DMS53 treated with DMSO at 0.1 percent for 48 hours (cell line): ENCODE results near the gene GUK1.

ENCODE experiments used
- DNase-seq: peaks from one replicate; lab custom pipeline; 2025; ENCODE audit not compliant: unreplicated experiment; lab: John Stamatoyannopoulos, UW

GUK1 gene

DNA sequence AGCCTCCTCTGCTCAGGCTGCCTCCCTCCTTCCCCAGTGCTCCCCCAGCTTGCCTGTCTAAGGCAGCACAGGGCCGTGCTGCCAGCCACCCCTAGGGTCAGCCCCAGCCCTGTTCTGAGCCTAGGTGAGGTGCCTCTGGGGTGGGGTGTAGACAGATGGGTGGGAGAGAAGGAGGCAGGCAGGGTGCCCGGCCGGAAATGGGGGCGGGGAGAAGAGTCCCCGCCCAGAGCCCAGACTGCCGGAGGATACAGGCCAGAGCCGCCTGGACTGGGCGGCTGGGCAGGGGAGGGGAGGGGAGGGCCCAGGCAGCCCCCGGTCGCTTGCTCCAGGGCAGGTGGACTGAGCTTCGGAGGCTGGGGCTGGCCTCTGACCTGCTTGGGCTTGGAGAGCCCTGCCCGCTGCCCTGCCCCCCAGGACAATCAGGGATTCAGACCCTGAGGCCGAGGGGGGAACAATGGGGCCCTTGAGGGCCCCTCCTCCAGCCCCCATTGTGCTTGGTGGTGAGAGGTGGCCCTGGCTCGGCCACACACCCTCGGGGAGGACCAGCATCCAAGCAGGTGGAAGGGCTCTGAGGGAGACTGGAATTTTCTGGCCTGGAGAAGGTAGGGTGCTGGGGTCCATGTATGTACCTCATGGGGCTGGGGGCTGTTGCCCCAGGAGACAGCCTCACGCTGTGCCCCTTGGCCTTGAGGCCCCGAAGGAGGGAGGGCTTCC lies 9.5 kb downstream of the GUK1 start, which contains the start of gene GJC2:
Gene GJC2 (plus strand): TSS at position 525 of the 714 bp plus-strand sequence. CDS start 7,829 bp downstream, outside the sequence.
- no peak for DNase-seq

DNA sequence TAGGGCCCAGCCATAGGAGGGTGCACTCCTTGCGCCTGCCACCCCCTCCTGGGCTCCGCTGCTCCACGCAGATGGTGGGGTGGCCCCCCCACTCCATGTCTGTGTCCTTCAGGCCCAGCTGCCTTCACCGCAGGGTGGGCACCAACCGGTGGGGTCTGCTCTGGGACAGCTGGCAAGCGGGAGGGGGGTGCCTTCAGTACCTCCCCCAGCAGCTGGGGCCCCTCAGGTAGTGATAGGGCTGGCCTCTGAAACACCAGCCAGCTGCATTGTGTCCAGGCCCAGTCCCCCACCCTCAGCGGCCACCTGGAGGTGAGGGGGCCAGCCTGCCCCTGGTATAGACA lies 10.0 kb downstream of the GUK1 start:
- no peak for DNase-seq

DNA sequence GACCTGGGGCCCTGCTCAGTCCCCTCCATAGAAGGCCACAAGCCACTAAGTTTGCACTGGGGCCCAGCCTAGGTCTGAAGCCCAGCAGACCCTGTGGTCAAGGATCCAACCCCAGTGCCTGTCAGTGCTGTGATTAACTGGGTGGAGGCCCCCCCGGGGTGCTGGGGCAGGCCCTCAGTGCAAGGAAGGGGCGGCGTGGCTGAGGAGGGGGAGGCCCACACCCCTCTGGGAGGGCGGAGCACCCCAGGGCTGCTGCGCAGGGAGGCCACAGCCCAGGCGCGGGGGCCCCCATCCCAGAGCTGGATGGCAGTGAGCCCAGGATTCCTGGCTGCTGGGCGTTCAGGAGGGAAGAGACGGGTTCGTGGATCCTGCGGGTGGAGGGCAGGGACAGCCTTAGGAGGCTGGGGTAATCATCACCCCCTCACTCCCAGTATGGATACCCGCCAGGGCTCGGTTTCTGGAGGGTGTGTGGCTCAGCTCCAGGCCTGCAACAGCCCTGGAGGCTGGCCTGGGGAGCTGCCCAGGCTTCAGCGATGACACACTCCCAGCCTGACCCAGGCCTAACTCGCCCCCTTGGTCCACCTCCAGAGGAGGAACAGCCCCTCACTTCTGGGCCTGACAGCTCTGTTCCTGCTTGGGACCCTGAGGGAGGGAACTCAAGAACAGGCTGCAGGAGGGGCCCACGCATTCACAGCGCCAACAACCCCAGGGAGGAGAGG lies 10.5 kb downstream of the GUK1 start:
- no peak for DNase-seq

DNA sequence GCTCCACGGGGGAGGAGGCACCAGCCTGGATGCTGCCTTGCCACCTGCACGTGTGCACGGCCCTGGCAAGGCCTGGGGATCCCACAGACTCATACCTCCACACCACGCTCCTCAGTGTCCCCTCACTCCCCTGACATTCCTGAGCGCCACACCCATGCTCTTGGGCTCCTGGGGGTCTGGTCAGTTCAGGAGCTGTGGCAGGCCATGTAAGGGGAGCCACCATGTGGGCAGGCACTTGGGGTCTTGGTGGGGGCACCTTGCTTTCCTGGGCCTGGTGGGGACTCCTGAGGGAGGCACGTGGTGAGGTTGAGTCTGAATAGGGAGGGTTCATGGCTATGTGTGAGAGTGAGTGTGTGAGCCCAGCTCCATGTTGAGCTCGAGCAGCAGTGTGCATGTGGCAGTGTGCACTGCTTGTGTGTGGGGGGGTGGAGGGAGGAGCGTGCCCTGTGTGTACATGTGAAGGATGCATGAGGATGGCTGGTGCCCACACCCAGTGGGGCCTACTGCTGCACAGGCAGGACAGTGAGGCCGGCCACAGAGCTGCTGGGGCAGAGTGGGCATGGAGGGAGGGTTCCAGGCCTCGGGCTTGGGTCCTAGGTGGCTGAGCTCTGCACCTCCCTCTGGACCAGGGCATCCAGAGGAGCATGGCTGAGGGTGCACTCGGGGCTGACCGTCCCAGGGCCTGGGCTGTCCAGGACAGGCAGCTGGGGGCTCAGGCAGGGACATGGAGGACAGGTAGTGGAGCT lies 11.3 kb downstream of the GUK1 start:
- no peak for DNase-seq

DNA sequence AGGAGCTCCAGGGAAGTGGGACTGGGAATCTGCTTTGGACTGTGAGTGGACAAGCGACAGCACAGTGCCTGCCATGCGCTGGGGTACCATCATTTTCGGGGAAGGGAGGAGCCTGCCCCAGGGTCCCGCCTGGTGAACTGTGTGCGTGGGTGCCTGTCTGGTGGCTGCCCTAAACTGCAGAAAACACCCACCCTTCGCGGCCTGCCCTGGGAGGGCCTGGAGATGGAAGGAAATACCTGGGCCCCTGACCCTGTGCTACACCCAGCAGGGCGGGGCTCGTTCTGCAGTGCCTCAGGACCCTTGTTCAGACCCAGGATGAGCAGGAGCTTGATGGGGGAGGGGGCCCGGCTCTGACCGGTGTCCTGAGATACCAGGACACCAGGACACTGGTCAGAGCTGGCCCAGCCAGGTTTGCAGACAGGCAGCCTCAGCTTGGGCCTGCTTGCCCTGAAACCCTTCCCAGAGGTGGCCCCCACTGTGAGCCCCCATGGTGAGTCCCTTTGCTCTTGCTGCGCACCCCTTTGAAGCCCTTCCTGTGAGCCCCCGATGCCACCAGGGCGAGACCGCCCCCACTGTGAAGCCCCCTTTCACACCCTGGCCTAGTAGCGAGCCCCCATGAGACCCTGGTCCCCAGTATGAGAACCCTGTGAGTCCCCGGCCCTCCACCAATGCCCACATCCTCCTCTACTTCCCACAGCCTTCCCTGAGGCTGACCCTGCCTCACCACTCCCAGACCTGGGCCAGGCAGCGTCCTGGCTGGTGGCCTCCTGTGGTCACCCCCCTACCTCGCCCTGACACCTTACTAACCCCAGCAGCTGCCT lies 12.2 kb downstream of the GUK1 start:
- DNase-seq, result no peak

DNA sequence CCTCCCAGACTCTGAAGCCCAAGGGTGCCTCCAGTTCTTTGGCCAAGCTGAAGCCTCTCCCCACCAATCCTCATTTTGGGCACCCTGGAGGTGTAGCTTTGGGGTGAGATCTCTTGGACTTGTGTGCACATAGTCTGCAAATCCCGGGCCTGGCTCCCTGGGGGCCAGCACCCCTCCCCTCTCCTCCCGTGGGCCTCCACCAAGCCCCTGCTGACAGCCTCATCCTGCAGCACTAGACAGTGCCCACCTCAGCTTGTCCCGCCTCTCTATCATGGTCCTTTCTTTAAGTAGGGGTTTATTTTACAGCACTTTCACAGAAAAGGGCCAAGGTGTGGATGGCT lies 12.8 kb downstream of the GUK1 start:
- no peak for DNase-seq

DNA sequence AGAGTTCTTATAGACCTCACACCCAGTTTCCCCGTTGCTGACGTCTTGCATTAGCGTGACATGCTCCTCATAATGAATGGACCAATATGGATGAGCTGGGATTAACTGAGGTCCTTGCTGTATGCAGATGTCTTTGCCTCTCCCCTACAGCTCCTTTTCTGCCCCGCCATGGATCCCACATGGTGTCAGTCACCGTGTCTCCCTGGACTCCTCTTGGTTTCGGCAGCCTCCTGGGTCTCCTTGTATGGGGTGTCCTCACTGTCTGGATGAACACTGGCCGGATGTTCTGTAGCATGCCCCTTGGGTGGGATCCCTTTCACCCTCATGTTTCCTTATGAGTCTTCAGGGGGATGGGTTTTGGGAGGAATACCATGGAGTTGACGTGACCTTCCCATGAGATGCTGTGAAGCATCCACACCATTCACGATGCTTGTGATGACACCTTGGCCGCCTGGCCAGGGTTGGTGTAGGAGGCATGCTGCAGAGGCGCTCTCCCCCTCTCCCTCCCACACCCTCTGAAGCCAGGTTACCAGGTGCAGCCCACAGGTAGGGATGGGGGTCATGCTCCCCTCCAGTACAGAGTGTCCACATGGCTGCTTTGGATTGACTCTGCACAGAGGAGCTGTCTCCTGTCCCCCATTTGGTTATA lies 14.1 kb downstream of the GUK1 start:
- DNase-seq, result no peak

DNA sequence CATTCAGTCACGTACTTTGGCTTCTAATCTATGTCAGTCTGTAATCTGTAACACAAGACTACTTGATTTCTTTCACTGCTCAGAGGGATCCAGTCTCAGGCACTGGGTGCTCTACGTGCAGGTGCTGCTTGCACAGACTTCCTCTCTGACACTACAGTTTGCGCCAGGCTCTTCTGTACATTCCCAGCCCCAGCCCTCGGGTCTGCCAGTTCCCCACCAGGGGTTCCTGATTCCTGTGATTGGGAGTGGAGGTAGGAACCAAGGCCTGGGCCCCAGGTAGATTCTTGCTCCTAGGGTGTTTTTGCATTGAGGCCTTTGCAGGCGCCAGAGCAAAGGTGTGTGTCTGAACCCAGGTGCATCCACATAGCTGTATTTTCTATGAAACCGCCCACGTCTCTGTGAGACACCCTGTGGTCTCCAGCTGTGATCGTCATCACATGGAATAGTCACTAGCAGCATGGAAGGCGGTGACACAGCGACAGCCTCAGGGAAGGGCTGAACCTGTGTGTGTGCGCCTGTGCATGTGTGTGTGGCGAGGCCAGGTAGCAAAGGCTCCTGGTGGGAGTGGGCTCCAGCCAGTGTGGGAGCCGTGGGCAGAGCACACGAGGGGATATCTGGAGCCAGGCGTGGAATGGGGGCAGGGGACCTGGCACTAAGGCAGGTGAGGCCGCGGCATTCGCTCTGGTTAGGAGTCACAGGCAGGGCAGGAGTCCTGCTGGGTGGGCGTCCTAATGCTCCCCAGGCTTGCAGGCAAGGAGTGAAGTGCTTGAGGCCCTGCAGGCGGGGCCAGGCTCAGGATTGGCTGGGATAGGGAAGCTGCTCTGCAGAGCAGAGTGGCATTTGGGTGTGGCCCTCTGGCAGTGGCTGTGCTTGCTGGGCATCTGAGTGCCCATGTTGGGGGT lies 14.8 kb downstream of the GUK1 start:
- no peak for DNase-seq

DNA sequence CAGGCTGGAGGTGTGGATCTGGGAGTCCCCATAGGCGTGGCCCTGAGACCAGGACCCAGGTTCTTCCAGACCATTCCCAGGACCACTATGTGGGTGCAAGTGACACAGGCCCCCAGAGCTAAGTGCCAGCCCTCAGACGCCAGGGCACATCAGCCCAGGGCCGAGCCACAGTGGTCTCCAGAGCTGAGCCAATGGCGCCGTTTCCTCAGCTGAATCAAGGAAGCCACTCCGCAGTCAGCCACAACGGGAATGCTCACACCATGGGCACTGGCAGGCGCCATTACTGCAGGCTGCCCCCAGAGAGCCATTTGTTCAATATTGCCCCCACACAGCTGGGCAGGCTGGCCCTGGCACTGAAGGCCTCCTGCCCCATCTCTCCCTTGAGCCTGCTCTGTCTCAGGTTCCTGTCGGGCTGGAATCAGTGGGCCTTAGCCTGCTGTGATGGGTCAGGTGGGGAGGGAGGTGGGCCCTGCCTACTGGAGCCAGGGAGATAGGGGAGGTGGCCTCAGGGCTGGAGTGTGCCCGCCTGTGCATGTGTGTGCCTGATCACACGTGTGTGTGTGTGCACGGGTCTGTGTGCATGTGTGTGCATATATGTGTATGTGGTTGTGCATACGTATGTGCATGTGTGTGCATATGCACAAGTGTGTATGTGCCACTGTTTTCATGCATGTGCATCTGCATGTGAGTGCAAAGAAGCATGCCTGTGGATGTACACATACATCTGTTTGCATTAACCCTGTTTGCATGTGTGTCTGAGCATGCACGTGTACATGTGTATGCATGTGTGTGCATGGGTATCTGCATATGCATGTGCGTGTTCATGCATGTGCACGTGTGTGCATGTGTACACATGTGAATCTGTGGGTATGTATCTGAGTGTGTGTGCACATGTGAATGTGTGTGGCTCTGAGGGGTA lies 15.8 kb downstream of the GUK1 start:
- DNase-seq, result no peak

DNA sequence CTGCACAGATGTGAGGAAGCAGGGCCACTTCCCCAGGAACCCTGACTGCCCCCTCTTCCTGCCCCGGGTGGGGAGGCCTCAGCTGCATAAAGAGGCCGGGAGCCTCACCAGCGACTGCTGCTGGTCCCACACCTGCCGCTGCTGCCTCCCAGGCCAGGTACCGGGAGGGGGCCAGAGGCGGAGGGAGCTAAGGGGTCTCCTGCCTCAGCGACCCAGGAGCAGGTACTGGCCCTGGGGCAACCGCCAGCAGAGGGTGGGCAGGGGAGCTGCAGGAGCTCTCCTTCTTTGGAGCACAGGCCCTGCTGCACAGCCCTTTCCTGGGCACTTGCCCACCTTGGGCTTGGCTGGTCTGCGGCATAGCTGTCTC lies 16.4 kb downstream of the GUK1 start:
- no peak for DNase-seq

DNA sequence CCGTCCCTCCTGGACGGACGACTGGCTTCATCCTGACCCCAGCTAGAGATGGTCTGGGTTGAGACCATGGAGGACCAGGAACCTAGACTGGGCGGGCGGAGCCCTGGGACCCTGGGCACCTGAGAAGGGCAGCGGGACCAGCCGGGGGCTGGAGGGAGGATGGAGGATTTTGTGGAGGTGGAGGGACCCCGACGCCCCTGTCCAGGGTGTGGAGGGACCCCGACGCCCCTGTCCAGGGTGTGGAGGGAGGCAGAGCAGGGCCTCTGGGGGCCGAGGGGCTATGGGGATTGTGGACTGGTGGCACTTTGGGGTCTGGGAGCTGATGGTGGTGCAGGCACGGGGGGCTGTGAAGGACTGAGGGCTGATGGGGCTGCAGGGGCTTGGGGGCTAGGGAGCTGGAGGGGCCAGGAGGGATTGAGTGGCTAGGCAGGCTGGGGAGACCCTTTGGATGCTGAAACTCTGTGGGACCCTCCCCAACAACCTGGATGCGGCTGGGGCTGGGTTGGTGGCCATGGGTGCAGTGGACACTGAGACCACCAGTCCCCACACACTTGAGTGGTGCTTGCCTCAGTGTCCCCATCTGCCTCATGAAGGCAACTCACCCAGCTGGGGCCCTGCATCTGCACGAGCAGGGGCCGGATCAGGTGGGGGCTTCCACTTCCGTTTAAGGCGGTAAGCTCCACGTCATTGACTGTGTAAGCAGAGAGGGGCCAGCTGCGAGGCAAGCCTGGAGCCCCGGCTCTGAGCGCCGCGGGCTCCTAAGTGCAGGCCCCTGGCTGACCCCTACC lies 17.1 kb downstream of the GUK1 start:
- no peak for DNase-seq

DNA sequence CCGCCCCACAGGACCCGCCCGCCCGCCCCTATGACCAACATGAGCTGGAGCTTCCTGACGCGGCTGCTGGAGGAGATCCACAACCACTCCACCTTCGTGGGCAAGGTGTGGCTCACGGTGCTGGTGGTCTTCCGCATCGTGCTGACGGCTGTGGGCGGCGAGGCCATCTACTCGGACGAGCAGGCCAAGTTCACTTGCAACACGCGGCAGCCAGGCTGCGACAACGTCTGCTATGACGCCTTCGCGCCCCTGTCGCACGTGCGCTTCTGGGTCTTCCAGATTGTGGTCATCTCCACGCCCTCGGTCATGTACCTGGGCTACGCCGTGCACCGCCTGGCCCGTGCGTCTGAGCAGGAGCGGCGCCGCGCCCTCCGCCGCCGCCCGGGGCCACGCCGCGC lies 17.6 kb downstream of the GUK1 start:
- no peak for DNase-seq

DNA sequence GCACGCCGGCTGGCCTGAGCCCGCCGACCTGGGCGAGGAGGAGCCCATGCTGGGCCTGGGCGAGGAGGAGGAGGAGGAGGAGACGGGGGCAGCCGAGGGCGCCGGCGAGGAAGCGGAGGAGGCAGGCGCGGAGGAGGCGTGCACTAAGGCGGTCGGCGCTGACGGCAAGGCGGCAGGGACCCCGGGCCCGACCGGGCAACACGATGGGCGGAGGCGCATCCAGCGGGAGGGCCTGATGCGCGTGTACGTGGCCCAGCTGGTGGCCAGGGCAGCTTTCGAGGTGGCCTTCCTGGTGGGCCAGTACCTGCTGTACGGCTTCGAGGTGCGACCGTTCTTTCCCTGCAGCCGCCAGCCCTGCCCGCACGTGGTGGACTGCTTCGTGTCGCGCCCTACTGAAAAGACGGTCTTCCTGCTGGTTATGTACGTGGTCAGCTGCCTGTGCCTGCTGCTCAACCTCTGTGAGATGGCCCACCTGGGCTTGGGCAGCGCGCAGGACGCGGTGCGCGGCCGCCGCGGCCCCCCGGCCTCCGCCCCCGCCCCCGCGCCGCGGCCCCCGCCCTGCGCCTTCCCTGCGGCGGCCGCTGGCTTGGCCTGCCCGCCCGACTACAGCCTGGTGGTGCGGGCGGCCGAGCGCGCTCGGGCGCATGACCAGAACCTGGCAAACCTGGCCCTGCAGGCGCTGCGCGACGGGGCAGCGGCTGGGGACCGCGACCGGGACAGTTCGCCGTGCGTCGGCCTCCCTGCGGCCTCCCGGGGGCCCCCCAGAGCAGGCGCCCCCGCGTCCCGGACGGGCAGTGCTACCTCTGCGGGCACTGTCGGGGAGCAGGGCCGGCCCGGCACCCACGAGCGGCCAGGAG lies 18.3 kb downstream of the GUK1 start:
- no peak for DNase-seq

DNA sequence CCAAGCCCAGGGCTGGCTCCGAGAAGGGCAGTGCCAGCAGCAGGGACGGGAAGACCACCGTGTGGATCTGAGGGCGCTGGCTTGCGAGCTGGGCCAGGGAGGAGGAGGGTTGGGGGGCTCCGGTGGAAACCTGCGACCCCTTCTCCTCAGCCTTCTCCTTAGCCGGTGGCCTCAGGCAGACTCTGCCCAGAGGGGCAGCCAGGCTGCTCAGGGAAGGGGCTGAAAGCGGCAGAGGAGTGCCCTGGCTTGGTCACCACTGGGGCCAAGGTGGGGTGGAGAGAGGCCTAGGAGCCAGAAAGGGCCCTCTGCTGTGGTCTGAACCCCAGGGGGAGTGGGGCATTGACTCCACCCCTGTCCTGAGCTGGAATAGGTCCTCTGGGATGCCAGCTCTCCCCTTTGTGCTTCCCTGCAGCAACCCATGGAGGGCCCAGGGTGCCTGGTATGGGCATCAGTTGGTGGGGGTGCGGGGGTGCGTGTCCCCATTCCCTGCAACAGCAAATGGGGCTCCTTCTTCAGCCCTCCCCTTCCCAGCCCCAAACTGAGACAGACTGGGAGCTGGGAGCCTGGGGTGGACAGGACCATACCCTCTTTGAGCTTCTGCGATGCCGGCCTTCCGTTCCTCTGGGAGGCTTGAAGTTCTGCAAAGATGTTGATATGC lies 19.1 kb downstream of the GUK1 start:
- no peak for DNase-seq

DNA sequence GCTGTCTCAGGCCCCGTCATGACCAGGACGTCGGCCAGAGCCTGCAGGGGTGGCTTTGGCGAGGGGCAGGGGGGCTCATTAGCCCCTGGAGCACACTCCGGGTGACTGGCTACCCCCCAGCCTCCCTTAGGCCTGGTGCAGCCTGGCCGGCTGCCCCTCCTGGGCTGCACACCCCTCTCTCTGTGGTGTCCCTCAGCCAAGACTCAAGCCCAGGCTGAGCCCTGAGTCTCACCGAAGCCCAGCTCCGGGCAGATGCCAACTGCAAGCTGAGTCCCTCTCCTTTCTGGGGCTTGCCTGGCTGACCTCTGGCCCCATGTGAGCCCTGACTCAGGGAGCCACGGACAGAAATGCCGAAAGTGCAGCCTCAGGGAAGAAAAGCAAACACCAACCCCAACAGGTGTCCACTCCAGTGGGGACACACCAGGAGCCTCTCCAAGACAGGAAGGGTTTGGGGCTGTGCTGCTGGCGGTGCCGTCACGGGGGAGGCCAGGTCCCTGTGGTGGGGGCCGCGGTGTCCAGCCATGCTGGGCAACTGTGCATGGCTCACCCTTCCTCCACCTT lies 20.2 kb downstream of the GUK1 start:
- DNase-seq, result no peak

DNA sequence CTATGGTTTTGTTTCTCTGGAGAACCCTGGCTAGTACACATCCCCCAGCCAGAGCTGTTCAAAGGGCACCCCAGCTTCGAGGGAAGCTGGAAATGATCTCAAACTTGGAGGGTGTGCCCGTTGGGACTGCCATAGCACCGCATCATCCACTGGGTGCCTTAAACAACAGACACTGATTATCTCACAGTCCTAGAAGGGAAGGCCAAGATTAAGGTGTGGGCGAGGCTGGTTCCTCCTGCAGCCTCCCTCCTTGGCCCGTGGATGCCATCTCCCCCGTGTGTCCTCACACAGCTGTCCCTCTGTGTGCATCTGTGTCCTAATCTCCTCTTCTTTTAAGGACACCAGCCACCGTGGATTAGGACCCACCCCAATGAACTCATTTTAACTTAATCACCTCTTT lies 21.3 kb downstream of the GUK1 start:
- no peak for DNase-seq
